ENCODE data around the gene PBX4.

PBX4 gene

DNA sequence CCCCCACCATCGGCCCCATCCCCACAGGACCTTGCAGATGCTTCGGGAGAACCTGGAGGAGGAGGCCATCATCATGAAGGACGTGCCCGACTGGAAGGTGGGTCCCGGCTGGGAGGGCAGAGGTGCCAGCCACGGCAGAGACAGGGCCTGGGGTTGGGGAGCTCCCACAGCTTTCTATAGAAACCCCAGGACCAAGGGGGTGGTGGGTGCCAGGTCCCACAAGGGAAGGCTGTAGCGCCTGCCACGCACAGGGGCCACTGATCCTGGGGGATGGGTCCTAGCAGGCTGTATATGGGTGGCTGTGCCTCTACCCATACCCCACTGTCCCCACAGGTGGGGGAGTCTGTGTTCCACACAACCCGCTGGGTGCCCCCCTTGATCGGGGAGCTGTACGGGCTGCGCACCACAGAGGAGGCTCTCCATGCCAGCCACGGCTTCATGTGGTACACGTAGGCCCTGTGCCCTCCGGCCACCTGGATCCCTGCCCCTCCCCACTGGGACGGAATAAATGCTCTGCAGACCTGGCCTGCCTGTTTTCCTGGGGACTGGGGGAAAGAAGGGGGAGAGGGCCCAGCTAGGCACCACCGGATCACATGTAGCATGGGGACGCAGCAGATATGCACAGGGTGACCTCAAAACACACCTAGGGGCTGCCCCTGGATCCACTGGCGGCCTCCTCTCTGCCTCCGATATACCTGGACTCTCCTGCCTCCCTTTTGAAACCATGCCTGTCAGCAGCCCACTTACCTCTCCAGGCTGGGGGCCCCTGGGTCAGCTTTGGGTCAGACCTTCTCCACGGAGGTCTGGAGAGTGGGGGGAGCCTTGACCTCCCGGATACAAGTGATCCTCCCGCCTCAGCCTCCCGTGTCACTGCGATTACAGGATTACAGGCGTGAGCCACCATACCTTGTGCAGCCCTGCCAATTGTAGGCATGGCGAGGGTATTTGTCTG lies 90.5 kb downstream of the PBX4 start:
- no peak for DNase-seq (ENCODE audit: low read depth in 3 of 3, low spot score in 1 of 3)

DNA sequence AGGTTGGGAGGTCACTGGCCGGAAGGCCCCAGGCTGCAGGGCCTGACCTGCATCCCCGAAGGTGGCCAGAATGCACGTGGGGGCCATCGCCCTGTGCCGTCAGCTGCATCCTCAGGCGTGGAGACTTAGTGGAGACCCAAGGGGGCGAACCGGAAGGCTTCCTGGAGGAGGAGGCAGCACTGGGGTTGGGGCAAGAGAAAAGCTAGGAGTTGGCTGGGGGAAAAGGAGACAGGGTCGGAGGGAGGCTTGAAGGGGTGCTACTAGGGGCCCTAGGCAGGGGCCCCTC lies 91.2 kb downstream of the PBX4 start:
- DNase-seq (ENCODE audit: low read depth in 3 of 3, low spot score in 1 of 3): no peak

DNA sequence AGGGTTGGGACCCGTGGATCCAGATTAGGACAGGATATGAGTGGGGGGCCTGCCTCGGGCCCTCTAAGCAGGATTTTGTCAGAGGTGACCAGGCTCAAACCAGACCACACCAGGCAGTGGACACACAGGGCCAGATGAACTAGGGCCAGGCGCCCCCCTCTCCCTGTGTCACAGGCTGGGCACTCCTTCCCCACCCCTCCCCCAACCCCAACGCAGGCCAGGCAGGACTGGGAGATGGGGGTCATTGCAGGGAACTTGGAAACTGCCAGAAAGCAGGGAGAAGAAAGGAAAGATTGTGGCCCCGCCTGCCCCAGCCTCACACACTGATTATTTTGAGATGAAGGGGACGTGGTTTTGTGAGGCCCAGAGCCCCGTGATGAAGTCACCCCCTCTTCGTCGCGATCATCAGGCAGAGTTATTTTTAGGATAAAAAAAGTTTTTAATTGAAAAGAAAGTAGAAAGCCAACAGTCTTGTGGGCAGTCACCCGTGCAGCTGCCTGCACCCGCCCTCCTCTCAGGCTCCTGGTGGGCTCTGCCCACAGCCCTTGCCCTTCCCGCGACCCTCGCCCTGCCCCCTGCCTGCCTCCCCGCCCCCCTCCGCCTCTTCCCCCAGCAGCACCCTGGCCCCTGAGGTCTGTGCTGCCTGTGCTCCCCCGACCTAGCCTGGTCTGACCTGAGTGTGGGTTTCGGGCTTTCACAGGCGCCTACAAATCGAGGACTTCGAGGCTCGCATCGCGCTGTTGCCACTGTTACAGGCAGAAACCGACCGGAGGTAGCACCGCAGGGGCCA lies 91.7 kb downstream of the PBX4 start:
- DNase-seq (ENCODE audit: low read depth in 3 of 3, low spot score in 1 of 3): no peak

GRCh38 chr19:19525611-19526380 lies 92.7 kb downstream of the PBX4 start:
- DNase-seq (ENCODE audit: low read depth in 3 of 3, low spot score in 1 of 3): no peak

DNA sequence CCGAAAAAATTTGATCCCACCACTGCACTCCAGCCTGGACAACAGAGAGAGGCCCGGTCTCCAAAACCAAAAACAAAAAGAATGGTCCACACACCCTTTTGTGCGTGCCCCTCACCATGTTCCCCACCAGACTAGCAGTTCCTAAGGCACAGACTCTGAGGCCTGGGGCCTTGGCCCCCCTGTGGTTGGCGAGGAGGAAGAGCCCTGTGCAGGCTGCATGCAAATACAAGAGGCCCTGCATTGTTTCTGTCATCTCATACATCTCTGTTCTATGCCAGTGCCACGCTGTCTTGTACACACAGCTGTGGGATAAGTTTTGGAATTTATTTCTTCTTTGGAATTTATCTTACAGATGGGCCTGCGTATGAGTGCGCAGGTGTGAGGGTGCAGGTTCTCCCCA lies 94.4 kb downstream of the PBX4 start:
- no peak for DNase-seq (ENCODE audit: low read depth in 3 of 3, low spot score in 1 of 3)

- DNase-seq (ENCODE audit: low read depth in 3 of 3, low spot score in 1 of 3): no peak
These were observed 95.3 kb downstream of the PBX4 start for GRCh38 chr19:19523177-19523576.

GRCh38 chr19:19520989-19521388 lies 97.5 kb downstream of the PBX4 start:
- DNase-seq (ENCODE audit: low read depth in 3 of 3, low spot score in 1 of 3): no peak

DNA sequence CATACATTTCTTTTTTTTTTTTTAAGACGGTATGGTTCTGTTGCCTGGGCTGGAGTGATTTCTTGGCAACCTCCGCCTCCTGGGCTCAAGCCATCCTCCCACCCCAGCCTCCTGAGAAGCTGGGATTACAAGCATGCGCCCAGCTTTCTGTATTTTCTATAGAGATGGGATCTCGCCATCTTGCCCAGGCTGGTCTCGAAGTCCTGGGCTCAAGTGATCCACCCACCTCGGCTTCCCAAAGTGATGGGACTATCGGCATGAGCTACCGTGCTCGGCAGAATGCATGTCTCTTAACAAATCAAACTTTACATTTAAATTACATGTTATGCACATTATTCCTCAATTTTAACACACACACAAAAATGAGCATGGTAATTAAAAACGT lies 101.3 kb downstream of the PBX4 start:
- no peak for DNase-seq (ENCODE audit: low read depth in 3 of 3, low spot score in 1 of 3)

DNA sequence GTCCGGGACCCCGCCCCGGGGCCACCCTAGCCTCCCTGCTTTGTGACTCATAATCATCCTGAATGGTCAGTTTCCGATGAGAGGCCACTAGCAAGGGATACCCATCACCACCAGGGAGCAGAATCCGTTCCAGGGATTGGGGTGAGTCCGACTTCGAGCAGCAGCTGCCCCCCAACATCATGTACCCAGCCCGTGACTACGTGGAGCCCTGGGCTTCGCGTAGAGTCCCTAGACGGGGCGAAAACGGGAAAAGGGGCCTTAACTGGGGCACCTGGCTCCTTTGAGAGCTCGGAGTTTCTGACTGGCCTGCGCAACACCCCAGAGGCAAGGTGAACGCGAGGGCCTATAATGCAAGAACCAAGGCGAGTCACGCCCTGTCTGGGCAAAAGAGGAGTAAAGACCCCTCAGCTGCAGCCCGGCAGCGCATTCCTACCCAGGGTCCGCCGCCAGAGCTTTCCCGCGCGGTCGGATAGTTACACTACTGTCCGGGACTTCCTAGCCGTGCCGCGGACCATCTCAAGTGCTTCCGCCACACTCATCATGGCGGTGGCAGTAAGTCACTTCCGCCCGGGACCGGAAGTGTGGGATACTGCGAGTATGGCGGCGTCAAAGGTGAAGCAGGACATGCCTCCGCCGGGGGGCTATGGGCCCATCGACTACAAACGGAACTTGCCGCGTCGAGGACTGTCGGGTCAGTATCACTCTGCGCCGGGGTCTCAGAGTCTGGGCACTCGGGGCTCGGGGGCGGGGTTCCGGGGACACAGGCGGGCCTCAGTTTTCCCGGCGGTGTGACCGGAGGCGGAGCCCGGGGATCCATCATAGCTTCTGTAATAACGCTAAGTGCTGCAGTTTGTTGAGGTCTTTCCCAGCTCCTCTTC lies 102.6 kb downstream of the PBX4 start, which contains the start of gene NDUFA13:
TSS of gene NDUFA13 (plus strand) at position 584 of the 878 bp plus-strand sequence. CDS start at position 598, 14 bp downstream.
- peak; percentile 80 to 96 (median 89) for DNase-seq (ENCODE audit: low read depth in 3 of 3, low spot score in 1 of 3)

- DNase-seq (ENCODE audit: low read depth in 3 of 3, low spot score in 1 of 3): no peak
These were observed 103.4 kb downstream of the PBX4 start, which contains the start of gene TSSK6 for GRCh38 chr19:19514881-19515641. TSS of gene TSSK6 (minus strand) at chr19:19515548. CDS start at chr19:19515427, 121 bp downstream.

DNA sequence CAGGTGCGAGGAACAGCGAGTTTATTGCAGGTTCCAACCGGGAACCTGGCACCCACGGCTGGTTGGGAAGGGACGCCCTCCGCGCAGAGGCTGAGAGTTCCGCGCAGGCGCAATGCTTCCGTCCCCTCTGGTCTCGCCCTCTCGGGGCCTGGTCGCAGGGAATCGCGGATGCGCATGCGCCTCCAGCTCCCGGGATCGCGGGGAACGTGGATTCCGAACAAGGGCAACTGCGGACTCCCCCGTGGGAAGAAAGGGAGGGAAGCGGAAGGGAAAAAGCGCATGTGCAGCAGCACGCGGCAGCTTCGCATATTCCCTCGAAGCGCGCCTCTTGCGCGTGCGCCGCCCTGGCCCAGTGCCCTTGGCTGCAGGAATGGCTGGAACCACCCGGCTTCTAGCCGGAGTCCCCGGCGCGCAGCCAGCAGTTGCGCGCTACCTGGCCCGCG lies 104.3 kb downstream of the PBX4 start:
- no peak for DNase-seq (ENCODE audit: low read depth in 3 of 3, low spot score in 1 of 3)

- DNase-seq (ENCODE audit: low read depth in 3 of 3, low spot score in 1 of 3): no peak
These were observed 104.8 kb downstream of the PBX4 start for GRCh38 chr19:19513682-19514081.
